ENCODE measurements around the gene DIDO1. TPM values are rescaled to one million over a fixed set of nuclear protein-coding genes. Genes with fewer than 3 reads are reported as not detected.

Gene DIDO1
- total and polyA plus RNA-seq, 8 donors, result 38.1 to 65.9 (median 58.5) TPM

DNA sequence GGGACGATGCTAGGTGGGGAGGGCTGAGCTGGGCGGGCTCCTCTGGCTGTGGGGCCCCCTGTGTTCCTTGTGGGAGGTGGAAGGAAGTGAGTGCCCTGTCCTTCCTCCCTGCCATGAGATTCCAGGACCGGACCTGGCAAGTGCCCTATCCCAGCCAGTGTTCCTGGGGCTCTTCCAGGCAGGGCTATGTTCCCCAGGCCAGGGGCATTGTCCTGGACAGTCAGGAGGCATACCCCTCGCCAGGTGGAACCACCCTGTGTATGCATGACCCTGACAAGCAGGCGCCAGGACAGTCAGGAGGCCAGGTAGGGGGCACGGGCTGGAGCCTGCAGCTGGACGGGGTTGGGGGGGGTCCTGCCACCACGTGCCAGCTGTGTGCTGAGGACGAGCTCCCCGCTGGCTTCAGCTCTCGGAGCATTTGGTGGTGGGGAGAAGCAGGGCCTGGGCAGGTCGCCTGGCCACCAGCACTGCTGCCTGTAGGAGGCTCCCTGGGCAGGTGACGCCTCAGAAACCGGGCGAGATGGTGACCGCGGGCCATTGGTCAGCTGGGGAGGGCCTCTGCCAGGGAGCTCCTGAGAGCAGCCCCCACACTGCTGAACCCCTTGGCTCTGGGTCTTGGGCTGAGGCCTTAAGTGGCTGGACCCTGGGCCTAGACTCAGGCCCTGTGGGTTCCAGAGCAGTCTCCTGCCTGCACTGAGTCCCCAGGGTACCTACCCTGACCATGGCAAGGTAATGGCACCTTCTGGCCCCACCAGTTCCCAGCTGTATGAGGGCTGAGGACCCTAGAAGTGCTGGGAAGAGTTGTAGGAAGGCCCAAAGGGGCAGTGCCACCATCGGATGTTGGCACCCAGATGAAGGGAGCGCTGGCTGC is 26.9 kb upstream of the DIDO1 start:
- Histone ChIP-seq H3K4me1 (peaks cover 17 to 38% of the 10 kb centered on the region in 2 donors), H3K9me3 (no peaks in the 10 kb centered on the region), H3K4me3 (peak overlapping the region; percentile 16 to 47), H3K36me3 (peaks cover 0 to 38% of the 10 kb centered on the region in 2 donors), H3K27ac (peak overlapping the region; percentile 76 to 86), H3K27me3 (no peaks in the 10 kb centered on the region)
- intact Hi-C loops (cut with DNase I), result no loop called here
- ATAC-seq, result peak; percentile 1
- DNase-seq, result peak in 1 of 4 donors; percentile 71
- TF ChIP-seq, protein P1, sequence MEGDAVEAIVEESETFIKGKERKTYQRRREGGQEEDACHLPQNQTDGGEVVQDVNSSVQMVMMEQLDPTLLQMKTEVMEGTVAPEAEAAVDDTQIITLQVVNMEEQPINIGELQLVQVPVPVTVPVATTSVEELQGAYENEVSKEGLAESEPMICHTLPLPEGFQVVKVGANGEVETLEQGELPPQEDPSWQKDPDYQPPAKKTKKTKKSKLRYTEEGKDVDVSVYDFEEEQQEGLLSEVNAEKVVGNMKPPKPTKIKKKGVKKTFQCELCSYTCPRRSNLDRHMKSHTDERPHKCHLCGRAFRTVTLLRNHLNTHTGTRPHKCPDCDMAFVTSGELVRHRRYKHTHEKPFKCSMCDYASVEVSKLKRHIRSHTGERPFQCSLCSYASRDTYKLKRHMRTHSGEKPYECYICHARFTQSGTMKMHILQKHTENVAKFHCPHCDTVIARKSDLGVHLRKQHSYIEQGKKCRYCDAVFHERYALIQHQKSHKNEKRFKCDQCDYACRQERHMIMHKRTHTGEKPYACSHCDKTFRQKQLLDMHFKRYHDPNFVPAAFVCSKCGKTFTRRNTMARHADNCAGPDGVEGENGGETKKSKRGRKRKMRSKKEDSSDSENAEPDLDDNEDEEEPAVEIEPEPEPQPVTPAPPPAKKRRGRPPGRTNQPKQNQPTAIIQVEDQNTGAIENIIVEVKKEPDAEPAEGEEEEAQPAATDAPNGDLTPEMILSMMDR (IDR thresholded peaks at IDR 0.05), result no peak

DNA sequence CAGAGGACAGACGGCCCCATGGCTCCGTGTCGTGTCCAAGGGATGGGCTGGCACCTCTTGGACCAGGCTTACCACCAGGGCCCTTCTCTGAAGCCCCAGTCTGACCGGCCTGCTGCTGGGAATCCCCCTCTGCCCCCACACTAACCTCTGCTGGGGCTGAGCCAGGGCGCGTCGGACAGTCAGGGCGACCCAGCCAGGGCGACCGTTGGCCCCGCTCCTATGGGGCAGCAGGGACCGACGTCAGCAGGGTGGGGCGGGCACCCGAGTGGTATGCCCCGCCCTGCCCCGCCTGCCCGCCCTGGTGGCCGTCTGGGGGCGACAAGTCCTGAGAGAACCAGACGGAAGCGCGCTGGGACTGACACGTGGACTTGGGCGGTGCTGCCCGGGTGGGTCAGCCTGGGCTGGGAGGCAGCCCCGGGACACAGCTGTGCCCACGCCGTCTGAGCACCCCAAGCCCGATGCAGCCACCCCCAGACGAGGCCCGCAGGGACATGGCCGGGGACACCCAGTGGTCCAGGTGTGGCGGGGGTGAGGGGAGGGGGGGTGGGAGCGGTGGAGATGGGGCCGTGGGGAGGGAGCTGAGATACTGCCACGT is 26.2 kb upstream of the DIDO1 start, which contains the start of gene SLC17A9:
Gene SLC17A9 (plus strand): TSS at position 337 of the 595 bp plus-strand sequence. CDS start 122 bp downstream, at position 459.
- H3K27me3 ChIP-seq, result no peaks in the 10 kb centered on the region
- intact Hi-C loops (cut with DNase I), result no loop called here
- ATAC-seq (peak; percentile 77), DNase-seq (peak in 3 of 4 donors; percentile 58 to 95 (median 88))
- H3K4me3 ChIP-seq, result peak within 1 kb of the TSS; percentile 16 to 47
- H3K27ac ChIP-seq, result peak within 1 kb of the TSS; percentile 76 to 86
- TF ChIP-seq, protein P1 (IDR thresholded peaks at IDR 0.05), result peak in 1 of 2 donors; percentile 15
- peaks cover 0 to 39% of the 10 kb centered on the region in 2 donors for H3K36me3 ChIP-seq
- H3K4me1 ChIP-seq, result peaks cover 17 to 38% of the 10 kb centered on the region in 2 donors
- no peaks in the 10 kb centered on the region for H3K9me3 ChIP-seq

DNA sequence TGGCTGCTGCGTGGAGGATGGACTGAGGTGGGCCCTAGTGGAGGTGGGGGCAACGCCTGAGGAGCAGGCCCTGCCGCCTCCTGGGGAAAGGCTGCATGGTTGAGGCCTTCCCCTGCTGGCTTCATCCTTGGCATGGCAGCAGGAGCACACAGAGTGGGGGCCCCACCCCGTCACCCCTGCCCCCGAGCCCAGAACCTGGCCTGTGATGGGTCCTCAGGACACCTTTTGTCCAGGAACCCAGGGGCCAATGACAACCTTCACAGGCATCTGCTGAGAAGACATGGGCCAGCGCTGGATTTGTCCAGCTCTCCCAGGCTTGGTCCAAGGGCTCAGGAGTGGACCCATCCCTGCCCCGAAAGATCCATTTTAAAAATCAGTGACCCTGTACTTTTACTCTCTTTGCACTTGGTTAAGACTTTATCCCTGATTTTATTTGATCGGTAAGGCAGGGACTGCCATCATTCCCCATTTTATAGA is 25.6 kb upstream of the DIDO1 start:
- H3K36me3 ChIP-seq, result peaks cover 0 to 39% of the 10 kb centered on the region in 2 donors
- ATAC-seq (no peak), DNase-seq (no peak)
- H3K27me3 ChIP-seq, result no peaks in the 10 kb centered on the region
- H3K4me3 ChIP-seq, result peak overlapping the region in 1 of 2 donors; percentile 47
- H3K4me1 ChIP-seq, result peaks cover 17 to 38% of the 10 kb centered on the region in 2 donors
- no peaks in the 10 kb centered on the region for H3K9me3 ChIP-seq
- TF ChIP-seq, protein P1 (IDR thresholded peaks at IDR 0.05), result no peak
- H3K27ac ChIP-seq, result peak overlapping the region; percentile 76 to 86
- intact Hi-C loops (cut with DNase I), result no loop called here

DNA sequence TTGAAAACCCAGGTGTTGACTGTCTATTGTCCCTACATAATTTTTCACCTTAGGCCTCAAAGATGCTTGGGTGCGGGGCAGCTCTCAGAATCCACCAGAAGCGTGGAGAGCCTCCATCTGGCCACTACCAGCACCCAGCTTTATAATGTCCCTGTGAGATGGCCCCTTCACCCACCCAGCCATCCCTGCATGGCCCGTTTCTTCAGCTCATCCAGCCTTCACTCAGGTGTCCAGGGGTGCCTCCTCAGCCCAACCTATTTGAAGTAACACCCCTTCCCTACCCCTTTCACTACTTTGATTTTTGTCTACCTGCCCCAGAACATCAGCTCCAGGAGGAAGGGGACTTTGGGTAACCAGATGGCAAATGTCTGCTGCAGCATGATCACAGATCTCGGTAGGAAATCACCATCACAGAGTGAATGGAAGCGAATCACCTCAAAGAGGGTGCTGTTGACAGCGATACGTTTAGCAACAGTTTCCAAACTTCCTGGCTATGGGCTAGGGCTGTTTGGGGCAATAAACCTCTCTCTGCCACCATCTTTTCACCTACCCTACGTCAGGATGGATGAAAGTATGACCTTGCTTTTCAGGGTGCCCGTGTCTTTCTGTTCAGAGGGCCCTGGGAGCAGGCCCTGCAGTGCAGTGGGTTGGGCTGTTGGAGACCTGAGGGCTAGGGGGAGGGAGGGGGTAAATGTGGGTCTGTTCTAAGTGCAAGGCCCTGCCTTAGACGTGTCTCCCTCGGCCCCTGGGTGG is 25.0 kb upstream of the DIDO1 start:
- TF ChIP-seq, protein P1 (IDR thresholded peaks at IDR 0.05), result no peak
- H3K27ac ChIP-seq, result no peak overlapping the region
- intact Hi-C loops (cut with DNase I), result no loop called here
- no peak overlapping the region for H3K4me3 ChIP-seq
- H3K9me3 ChIP-seq, result no peaks in the 10 kb centered on the region
- DNase-seq, result no peak
- H3K36me3 ChIP-seq, result peaks cover 0 to 46% of the 10 kb centered on the region in 2 donors
- ATAC-seq, result no peak
- no peaks in the 10 kb centered on the region for H3K27me3 ChIP-seq
- peaks cover 17 to 38% of the 10 kb centered on the region in 2 donors for H3K4me1 ChIP-seq
